T-helper 2 cell treated with Interferon-gamma antibody and Interleukin-4, amounts not matched to agents 100 ng/mL and 5 ng/mL, for 36 hours (primary cell): ENCODE measurements around the gene PHYKPL. TPM values are rescaled to one million over a fixed set of nuclear protein-coding genes. Genes with fewer than 3 reads are reported as not detected.

Experiments used
- total RNA-seq: library from RNA; stranded (reverse); gene quantifications from 2 replicates; pipeline ENCODE4 v1.2.3, GENCODE V29; 2022

PHYKPL gene
- total RNA-seq, 1 donor from 2014 or later = 128 TPM

Other genes with a start within 250 kb of the PHYKPL start
- gene PROP1, start 236.6 kb downstream of the PHYKPL start, total RNA-seq = not detected in 2 replicates
- 2.3 and 2.7 TPM in 2 replicates for gene N4BP3, start 119.3 kb downstream of the PHYKPL start, total RNA-seq
- 28.2 and 32.2 TPM in 2 replicates for gene RMND5B, start 101.8 kb downstream of the PHYKPL start, total RNA-seq
- 161 and 163 TPM in 2 replicates for gene NHP2, start 78.9 kb downstream of the PHYKPL start, total RNA-seq
- gene GMCL2, start 45.4 kb downstream of the PHYKPL start, total RNA-seq = not detected in 2 replicates
- 280 and 283 TPM in 2 replicates for gene HNRNPAB, start 28.3 kb downstream of the PHYKPL start, total RNA-seq